ENCODE measurements around the gene DRD4. TPM values are rescaled to one million over a fixed set of nuclear protein-coding genes. Genes with fewer than 3 reads are reported as not detected.

The DRD4 gene
- total and polyA plus RNA-seq, 2 of the 13 experiments (the other 11 are each of a cell fraction or from before 2014, with no cell fraction given) = 0.09 to 0.13 TPM

GRCh38 chr11:662689-663274 is 25.7 kb downstream of the DRD4 start (continued):
- TF ChIP-seq ZBTB40 (IDR thresholded peaks at IDR 0.05) (no peak), ZBTB40 (CRISPR knock-in tag; IDR thresholded peaks at IDR 0.05) (no peak), ZNF816 (CRISPR knock-in tag; IDR thresholded peaks at IDR 0.05; ENCODE audit: borderline replicate concordance) (no peak), SETDB1 (CRISPR knock-in tag; IDR thresholded peaks at IDR 0.05; ENCODE audit: borderline replicate concordance) (no peak), ZNF678 (CRISPR knock-in tag; IDR thresholded peaks at IDR 0.05) (no peak), KDM2A (CRISPR knock-in tag; IDR thresholded peaks at IDR 0.05; ENCODE audit: borderline replicate concordance, low read depth) (peak; percentile 25; the same call in 1 of the 2 replicates), TFDP1 (CRISPR knock-in tag; IDR thresholded peaks at IDR 0.05; ENCODE audit: borderline replicate concordance) (0 out of 2 replicates have a peak, but pooled peaks have one; percentile 12), ZBTB8A (CRISPR knock-in tag; IDR thresholded peaks at IDR 0.05; ENCODE audit: borderline replicate concordance, low read depth) (no peak), KLF16 (CRISPR knock-in tag; IDR thresholded peaks at IDR 0.05) (0 out of 4 replicates have a peak, but pooled peaks of 1 of the 2 experiments have one; percentile 23), BRF2 (CRISPR knock-in tag; IDR thresholded peaks at IDR 0.05) (no peak), ATF2 (CRISPR knock-in tag; IDR thresholded peaks at IDR 0.05) (no peak), PCBP2 (optimal IDR thresholded peaks at IDR 0.05; ENCODE audit: low read depth, low read length, poor library complexity, severe bottlenecking) (no peak), GABPA (IDR thresholded peaks at IDR 0.05; ENCODE audit: low read depth, low read length) (no peak), GABPA (CRISPR knock-in tag; IDR thresholded peaks at IDR 0.05; ENCODE audit: low read depth) (no peak), SRSF9 (IDR thresholded peaks at IDR 0.05; ENCODE audit: borderline replicate concordance, insufficient read depth, low read depth, low read length, poor library complexity, severe bottlenecking) (no peak), NONO (IDR thresholded peaks at IDR 0.05) (no peak), NONO (CRISPR knock-in tag; conservative IDR thresholded peaks at IDR 0.05) (peak; percentile 42; the same call in 1 of the 2 replicates)

All from HepG2 (cell line).